ENCODE results near the gene LANCL2. TPM values are rescaled to one million over a fixed set of nuclear protein-coding genes. Genes with fewer than 3 reads are reported as not detected.
"Not testable (repeated sequence)": the region's sequence is repeated elsewhere in the genome, so short reads cannot be mapped to it uniquely, and the experiment has no call there.

The LANCL2 gene
- total RNA-seq, 1 donor from 2014 or later: 24.1 TPM

DNA sequence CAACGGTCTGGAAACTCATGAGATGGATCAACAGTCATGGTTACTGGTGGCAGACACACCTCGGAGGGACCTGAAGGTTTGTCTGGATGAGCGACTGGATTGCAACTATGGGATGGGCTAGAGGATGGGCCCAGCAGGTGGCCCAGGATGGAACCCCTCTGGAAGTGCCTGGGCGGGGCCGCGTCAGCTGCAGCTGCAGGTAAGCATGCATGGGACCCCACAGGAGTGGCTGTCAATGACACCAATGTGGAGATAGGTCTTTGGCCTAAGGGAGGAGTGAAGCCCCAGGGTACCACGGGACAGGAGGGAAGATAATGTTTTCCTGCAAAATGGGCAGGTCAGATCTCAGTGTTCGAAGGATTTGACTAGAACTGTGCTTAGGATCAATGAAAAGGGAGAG is 103.4 kb downstream of the LANCL2 start:
- Mint-ChIP-seq H3K27me3 (ENCODE audit: unreplicated experiment) (peaks cover 1% of the 10 kb centered on the region), H3K27ac (ENCODE audit: unreplicated experiment) (no peak overlapping the region), H3K9me3 (ENCODE audit: unreplicated experiment) (peaks cover 2% of the 10 kb centered on the region), H3K4me3 (ENCODE audit: unreplicated experiment) (no peak overlapping the region), H3K36me3 (ENCODE audit: unreplicated experiment) (peaks cover 12% of the 10 kb centered on the region), H3K4me1 (ENCODE audit: low read depth, unreplicated experiment) (peaks cover 5% of the 10 kb centered on the region)
- TF ChIP-seq, protein P1, sequence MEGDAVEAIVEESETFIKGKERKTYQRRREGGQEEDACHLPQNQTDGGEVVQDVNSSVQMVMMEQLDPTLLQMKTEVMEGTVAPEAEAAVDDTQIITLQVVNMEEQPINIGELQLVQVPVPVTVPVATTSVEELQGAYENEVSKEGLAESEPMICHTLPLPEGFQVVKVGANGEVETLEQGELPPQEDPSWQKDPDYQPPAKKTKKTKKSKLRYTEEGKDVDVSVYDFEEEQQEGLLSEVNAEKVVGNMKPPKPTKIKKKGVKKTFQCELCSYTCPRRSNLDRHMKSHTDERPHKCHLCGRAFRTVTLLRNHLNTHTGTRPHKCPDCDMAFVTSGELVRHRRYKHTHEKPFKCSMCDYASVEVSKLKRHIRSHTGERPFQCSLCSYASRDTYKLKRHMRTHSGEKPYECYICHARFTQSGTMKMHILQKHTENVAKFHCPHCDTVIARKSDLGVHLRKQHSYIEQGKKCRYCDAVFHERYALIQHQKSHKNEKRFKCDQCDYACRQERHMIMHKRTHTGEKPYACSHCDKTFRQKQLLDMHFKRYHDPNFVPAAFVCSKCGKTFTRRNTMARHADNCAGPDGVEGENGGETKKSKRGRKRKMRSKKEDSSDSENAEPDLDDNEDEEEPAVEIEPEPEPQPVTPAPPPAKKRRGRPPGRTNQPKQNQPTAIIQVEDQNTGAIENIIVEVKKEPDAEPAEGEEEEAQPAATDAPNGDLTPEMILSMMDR (IDR thresholded peaks at IDR 0.05; ENCODE audit: partially characterized antibody, unreplicated experiment): no peak
- DNase-seq: no peak

DNA sequence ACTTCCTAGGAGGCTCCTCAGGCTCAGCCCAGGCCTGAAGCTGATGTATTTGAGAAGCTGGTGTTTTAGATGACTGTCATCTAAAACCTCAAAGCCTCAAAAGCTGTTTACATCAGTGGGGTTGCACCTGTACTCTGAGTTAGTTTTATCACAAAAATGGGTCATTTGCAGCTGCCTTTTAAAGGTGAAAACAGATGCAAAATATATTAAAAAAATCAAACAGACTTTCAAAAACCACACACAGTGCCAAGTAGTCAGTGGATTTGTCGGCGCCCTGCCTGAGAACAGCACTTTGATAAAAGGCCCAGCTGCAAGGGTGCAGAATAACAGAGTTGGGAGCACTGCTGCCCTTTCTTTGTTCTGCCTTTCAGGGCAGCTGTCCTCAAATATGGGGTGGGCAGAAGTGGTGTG is 104.1 kb downstream of the LANCL2 start:
- H3K27me3 Mint-ChIP-seq (ENCODE audit: unreplicated experiment): peaks cover 1% of the 10 kb centered on the region
- no peak overlapping the region for H3K27ac Mint-ChIP-seq (ENCODE audit: unreplicated experiment)
- DNase-seq: no peak
- peaks cover 14% of the 10 kb centered on the region for H3K36me3 Mint-ChIP-seq (ENCODE audit: unreplicated experiment)
- TF ChIP-seq, protein P1 (IDR thresholded peaks at IDR 0.05; ENCODE audit: partially characterized antibody, unreplicated experiment): no peak
- H3K9me3 Mint-ChIP-seq (ENCODE audit: unreplicated experiment): peaks cover 5% of the 10 kb centered on the region
- H3K4me1 Mint-ChIP-seq (ENCODE audit: low read depth, unreplicated experiment): peaks cover 7% of the 10 kb centered on the region
- H3K4me3 Mint-ChIP-seq (ENCODE audit: unreplicated experiment): no peak overlapping the region

DNA sequence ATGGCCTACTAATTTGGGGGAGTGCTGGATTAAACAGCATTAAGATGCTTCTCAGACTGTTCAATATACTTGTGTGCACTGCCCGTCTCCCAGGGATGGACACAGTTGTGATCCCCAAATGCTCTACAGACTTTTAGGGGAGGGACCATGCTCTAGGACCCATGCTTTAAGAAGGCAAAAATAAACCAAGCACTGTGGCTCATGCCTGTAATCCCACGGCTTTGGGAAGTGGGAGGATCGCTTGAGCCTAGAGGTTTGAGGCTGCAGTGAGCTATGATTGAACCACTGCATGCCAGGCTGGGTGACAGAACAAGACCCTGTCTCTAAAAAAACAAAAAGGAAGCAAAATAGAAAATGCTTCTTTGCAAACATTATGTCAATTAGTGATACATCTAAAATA is 104.6 kb downstream of the LANCL2 start:
- Mint-ChIP-seq H3K27ac (ENCODE audit: unreplicated experiment) (no peak overlapping the region), H3K36me3 (ENCODE audit: unreplicated experiment) (peaks cover 18% of the 10 kb centered on the region), H3K27me3 (ENCODE audit: unreplicated experiment) (peaks cover 4% of the 10 kb centered on the region), H3K4me1 (ENCODE audit: low read depth, unreplicated experiment) (peaks cover 11% of the 10 kb centered on the region), H3K9me3 (ENCODE audit: unreplicated experiment) (peaks cover 6% of the 10 kb centered on the region), H3K4me3 (ENCODE audit: unreplicated experiment) (no peak overlapping the region)
- no peak for DNase-seq
- TF ChIP-seq, protein P1 (IDR thresholded peaks at IDR 0.05; ENCODE audit: partially characterized antibody, unreplicated experiment): no peak

DNA sequence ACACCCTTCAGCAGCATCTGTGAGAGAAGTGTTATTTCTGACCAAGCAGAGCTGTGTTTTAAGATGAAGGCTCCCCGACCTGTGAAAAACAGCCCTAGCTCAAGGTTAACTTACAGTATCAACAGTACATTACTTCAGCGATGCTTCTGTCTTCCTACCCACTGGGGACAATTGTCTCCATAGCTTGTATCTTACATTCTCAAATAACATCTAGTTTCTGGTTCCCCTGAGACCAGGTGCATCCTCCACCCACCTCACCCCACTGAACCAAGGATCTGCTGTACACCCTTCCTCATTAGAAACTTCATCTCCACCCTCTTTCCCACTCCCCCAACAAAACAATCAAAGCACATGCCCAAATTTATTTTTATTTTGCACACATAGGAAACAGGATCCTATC is 105.1 kb downstream of the LANCL2 start:
- peaks cover 6% of the 10 kb centered on the region for H3K9me3 Mint-ChIP-seq (ENCODE audit: unreplicated experiment)
- H3K36me3 Mint-ChIP-seq (ENCODE audit: unreplicated experiment): peaks cover 19% of the 10 kb centered on the region
- H3K4me1 Mint-ChIP-seq (ENCODE audit: low read depth, unreplicated experiment): peaks cover 11% of the 10 kb centered on the region
- peaks cover 4% of the 10 kb centered on the region for H3K27me3 Mint-ChIP-seq (ENCODE audit: unreplicated experiment)
- DNase-seq: no peak
- no peak overlapping the region for H3K4me3 Mint-ChIP-seq (ENCODE audit: unreplicated experiment)
- no peak overlapping the region for H3K27ac Mint-ChIP-seq (ENCODE audit: unreplicated experiment)
- TF ChIP-seq, protein P1 (IDR thresholded peaks at IDR 0.05; ENCODE audit: partially characterized antibody, unreplicated experiment): no peak

DNA sequence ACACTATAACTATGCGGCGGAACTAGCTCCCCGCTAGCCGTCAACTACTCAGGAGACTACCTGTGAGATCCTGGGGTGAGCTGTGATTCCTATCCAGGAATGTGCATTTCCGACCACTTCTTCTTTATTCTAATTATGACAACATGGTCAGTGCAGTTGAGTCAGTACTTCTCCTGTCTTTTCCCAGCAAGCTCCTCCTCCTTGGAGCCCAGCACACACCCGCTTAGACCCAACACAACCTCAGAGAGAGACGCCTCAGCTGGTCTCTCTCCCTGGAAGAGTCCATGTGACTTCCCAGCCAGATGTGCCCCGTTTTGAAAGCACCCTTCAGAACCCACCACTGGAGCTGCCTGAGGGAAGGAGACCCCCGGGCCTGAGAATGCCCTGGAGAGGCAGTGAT is 106.5 kb downstream of the LANCL2 start:
- not testable (repeated sequence) for H3K4me3 Mint-ChIP-seq (ENCODE audit: unreplicated experiment); H3K27ac Mint-ChIP-seq (ENCODE audit: unreplicated experiment); H3K27me3 Mint-ChIP-seq (ENCODE audit: unreplicated experiment); DNase-seq
- Mint-ChIP-seq H3K4me1 (ENCODE audit: low read depth, unreplicated experiment) (peaks cover 11% of the 10 kb centered on the region), H3K9me3 (ENCODE audit: unreplicated experiment) (peaks cover 11% of the 10 kb centered on the region), H3K36me3 (ENCODE audit: unreplicated experiment) (peaks cover 15% of the 10 kb centered on the region)

DNA sequence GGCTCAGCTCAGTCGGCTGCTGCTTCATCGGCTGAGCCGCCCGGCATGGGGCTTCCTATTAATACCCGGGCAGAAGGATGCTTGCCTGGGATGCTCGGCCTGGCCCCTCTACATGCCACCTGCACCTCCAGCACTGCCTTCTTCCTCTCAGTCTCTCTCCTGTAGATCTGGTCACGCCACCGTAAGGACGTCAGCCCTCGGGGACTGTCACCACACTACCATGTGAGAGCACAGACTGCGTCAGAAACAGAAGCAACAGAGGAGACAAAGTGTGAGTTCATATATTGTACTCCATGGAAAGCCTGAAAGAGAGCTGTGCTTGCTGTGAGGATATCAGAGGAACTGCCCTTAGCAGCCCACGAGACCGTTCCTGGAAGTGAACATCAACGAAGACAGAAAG is 107.3 kb downstream of the LANCL2 start:
- H3K27me3 Mint-ChIP-seq (ENCODE audit: unreplicated experiment); DNase-seq; H3K9me3 Mint-ChIP-seq (ENCODE audit: unreplicated experiment); H3K4me3 Mint-ChIP-seq (ENCODE audit: unreplicated experiment); H3K27ac Mint-ChIP-seq (ENCODE audit: unreplicated experiment): not testable (repeated sequence)
- H3K4me1 Mint-ChIP-seq (ENCODE audit: low read depth, unreplicated experiment): peaks cover 11% of the 10 kb centered on the region
- H3K36me3 Mint-ChIP-seq (ENCODE audit: unreplicated experiment): peaks cover 12% of the 10 kb centered on the region
